Rectal smooth muscle tissue (tissue), 1 donor: ENCODE measurements around the gene ARHGAP28.

ENCODE experiments used
- H3K27ac ChIP-seq: one replicate; pipeline ENCODE4 v1.7.0; 2013; ENCODE audit warnings: low read depth, low read length, inconsistent platforms
- H3K27me3 ChIP-seq: one replicate; pipeline ENCODE4 v1.7.0; 2013; ENCODE audit warnings: low read length; ENCODE audit not compliant: control insufficient read depth, insufficient read depth
- H3K36me3 ChIP-seq: one replicate; pipeline ENCODE4 v1.7.0; 2013; ENCODE audit warnings: low read length; ENCODE audit not compliant: control insufficient read depth, insufficient read depth
- H3K4me1 ChIP-seq: one replicate; pipeline ENCODE4 v1.7.0; 2013; ENCODE audit warnings: low read length; ENCODE audit not compliant: control insufficient read depth, insufficient read depth
- H3K4me3 ChIP-seq: one replicate; pipeline ENCODE4 v1.7.0; 2013; ENCODE audit warnings: low read length
- H3K9ac ChIP-seq: one replicate; pipeline ENCODE4 v1.7.0; 2013; ENCODE audit warnings: low read length

ARHGAP28 gene

DNA sequence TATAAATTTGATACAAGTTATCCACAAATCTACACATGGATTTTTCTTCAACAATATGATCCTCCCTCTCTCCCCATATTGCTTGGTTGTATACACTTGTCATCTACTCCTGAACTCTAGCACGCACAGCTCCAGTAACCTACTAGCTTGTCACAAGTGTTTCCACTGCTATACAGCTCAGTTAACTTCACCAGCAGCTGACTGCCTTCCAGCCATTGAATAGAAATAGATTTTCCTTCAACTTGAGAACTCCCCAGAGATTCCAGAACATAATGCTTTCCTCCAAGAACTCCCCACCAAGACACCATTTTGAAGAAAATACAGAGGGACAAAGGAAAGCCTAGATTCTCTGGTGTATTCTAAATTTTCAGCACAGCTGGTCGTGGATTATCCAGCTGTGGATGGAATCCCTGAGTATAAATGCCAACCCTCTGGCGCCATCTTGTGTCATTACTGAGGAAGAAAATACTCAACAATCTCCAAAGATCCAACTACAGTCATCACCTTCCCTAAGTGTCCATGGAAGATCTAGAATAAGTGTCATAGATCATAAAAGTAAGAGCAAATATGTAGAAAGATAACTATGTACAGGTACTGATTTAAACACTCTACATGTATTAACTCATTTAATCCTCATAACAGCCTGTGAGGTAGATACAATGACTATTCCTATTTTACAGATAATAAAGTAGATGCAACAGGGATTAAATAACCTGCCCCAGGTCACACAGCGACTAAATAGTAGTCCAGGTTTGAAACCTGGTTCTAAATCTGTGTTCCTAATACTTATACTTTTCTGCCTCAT lies 156.7 kb downstream of the ARHGAP28 start:
- Histone ChIP-seq H3K4me1 (no peaks in the 10 kb centered on the region), H3K27ac (no peak overlapping the region), H3K36me3 (no peaks in the 10 kb centered on the region), H3K27me3 (no peaks in the 10 kb centered on the region), H3K4me3 (no peak overlapping the region), H3K9ac (no peak overlapping the region)

DNA sequence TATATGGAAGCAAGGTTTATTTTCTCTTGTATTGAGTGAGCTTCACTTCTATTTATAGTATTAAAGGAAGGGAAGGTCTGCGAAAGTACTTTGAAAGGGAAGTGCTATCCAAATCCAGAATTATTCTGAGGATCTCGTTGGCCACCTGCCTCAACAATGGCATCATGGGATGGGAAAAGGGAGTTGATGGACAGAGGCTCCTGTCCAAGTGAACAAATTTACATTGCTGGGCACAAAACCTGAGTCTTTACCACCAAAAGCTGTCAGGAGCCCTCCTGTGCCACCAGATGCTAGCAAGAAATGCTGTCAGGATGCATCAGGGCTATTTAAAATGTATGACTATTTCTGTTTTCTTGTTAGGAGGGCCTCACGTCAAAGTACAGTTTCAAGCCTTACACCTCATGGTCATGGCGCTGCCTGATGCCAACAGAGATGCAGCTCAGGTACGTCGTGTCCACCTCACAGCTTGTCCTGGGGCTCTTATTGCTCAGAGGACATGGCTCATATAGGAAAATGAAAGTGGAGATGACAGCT lies 157.3 kb downstream of the ARHGAP28 start:
- H3K4me1 ChIP-seq = no peaks in the 10 kb centered on the region
- no peak overlapping the region for H3K9ac ChIP-seq
- H3K27ac ChIP-seq = no peak overlapping the region
- no peaks in the 10 kb centered on the region for H3K27me3 ChIP-seq
- no peak overlapping the region for H3K4me3 ChIP-seq
- H3K36me3 ChIP-seq = no peaks in the 10 kb centered on the region

DNA sequence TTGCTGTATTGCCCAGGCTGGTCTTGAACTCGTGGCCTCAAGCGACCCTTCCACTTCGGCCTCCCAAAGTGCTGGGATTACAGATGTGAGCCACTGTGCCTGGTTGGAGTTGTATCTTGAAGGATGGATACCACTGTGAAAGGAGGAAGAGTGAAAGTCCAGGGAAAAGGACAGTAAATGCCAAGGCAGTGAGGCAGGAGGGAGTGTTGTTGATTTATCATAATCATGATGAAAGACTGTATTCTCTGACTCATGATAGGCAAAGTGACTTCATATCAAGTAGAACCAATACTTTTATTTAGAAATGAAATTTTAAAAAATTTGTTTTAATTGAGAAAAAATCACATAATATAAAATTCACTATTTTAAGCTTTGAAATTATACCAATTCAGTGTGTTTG lies 162.3 kb downstream of the ARHGAP28 start:
- Histone ChIP-seq H3K36me3 (no peaks in the 10 kb centered on the region), H3K9ac (no peak overlapping the region), H3K4me1 (no peaks in the 10 kb centered on the region), H3K27me3 (no peaks in the 10 kb centered on the region), H3K4me3 (no peak overlapping the region), H3K27ac (no peak overlapping the region)

DNA sequence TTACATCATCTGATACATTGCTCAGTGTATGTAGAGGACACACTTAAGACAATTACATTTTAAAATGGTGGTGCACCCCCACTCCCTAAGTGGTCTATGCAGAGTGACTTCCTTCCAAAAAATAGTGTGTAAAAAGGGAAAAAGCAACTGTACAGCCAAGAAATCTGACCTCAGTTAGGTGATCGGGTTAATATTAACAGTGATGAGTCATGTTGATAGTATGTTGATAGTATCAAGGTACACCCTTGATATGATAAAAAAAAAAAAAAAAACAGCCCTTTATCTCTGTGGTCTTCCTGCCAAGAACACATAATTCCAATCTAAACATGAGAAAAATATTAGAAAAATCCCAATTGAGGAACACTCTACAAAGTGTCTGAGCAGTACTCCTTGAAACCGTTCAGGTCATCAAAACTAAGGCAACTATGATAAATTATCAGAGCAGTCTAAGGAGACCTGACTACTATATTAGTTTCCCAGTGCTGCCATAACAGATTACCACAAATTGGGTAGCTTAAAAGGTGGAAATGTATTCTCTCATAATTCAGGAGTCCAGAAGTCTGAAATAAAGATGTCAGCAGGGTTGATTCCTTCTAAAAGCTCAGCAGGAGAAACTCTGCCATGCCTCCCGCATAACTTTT lies 171.9 kb downstream of the ARHGAP28 start:
- H3K9ac ChIP-seq = no peak overlapping the region
- H3K4me3 ChIP-seq = no peak overlapping the region
- H3K27me3 ChIP-seq = no peaks in the 10 kb centered on the region
- H3K4me1 ChIP-seq = no peaks in the 10 kb centered on the region
- H3K36me3 ChIP-seq = no peaks in the 10 kb centered on the region
- no peak overlapping the region for H3K27ac ChIP-seq

DNA sequence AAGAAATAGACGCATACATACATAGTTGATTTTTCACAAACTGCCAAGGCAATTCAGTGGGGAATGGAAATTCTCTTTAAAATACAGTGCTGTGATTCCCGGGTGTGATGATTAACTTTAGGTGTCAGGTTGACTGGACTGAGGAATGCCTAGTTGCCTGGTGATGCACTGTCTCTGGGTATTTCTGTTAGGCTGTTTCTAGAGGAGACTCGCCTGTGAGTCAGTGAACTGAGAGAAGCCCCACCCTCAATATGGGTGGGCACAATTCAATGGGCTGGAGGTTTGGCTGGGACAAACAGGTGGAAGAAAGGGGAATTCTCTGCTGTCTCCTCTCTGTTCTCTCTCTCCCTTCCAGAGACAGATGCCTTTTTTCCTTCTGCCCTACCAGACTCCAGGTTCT lies 187.6 kb downstream of the ARHGAP28 start:
- no peaks in the 10 kb centered on the region for H3K36me3 ChIP-seq
- H3K4me1 ChIP-seq = no peaks in the 10 kb centered on the region
- no peak overlapping the region for H3K4me3 ChIP-seq
- no peak overlapping the region for H3K27ac ChIP-seq
- H3K27me3 ChIP-seq = no peaks in the 10 kb centered on the region
- no peak overlapping the region for H3K9ac ChIP-seq

DNA sequence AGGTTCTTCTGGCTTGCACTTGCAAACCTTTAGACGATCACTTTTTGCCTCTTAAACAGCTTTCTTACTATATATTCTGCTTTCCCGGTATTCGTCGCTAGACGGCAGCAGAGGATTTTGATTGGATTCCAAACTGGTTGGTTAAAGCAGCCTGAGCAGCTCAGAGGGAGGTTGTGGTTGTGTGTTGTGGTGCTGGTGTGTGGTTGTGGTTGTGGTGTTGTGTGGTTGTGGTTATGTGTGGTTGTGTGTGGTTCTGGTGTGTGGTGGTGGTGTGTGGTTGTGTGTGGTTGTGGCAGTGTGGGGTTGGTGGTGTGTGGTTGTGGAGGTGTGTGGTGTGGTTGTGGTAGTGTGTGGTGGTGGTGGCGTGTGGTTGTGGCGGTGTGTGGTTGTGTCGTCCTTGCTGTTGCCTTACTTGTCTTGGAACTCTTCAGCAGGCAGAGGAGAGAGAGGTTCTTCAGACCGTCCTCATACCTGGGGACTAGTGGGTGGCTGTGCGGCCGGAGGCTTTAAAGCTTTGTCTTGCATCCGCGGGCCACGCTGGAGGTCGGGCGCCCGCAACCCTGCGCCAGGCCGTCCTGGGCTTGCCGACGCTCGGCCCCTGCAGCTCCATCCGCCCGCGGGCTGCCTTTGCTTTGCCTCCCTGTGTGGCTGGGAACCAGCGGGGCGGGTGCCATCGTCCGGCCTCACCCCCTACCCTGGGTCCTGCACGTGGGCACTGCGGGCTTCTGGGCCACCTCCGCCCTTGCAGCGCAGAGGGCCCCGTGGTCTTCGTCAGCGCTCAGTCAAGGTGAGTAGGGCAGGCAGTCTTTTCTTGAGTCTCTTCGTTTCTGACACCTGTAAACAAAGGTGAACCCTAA lies 190.8 kb downstream of the ARHGAP28 start:
- no peak overlapping the region for H3K27ac ChIP-seq
- H3K4me3 ChIP-seq = no peak overlapping the region
- H3K9ac ChIP-seq = no peak overlapping the region
- H3K4me1 ChIP-seq = no peaks in the 10 kb centered on the region
- H3K27me3 ChIP-seq = no peaks in the 10 kb centered on the region
- H3K36me3 ChIP-seq = no peaks in the 10 kb centered on the region

DNA sequence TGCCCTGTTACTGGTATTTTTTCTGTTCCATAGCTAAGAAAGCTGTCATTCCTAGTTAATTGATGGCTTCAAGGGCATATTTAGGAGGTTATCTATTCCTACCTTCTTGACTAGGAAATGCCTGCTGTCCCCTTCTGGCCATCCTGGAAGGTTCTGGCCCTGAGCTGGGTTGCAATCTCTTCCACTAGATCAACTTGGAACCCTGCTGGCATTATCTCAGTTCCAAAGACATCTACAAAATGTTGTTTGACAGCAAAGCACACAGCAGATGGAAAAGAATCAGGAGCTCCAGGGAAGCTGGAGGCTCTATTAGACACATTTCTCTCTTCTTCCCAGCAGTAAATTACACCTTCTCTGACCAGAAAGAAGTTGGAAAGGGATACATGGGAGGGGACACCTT lies 192.1 kb downstream of the ARHGAP28 start:
- H3K9ac ChIP-seq = no peak overlapping the region
- H3K27ac ChIP-seq = no peak overlapping the region
- no peaks in the 10 kb centered on the region for H3K4me1 ChIP-seq
- no peak overlapping the region for H3K4me3 ChIP-seq
- no peaks in the 10 kb centered on the region for H3K27me3 ChIP-seq
- no peaks in the 10 kb centered on the region for H3K36me3 ChIP-seq

DNA sequence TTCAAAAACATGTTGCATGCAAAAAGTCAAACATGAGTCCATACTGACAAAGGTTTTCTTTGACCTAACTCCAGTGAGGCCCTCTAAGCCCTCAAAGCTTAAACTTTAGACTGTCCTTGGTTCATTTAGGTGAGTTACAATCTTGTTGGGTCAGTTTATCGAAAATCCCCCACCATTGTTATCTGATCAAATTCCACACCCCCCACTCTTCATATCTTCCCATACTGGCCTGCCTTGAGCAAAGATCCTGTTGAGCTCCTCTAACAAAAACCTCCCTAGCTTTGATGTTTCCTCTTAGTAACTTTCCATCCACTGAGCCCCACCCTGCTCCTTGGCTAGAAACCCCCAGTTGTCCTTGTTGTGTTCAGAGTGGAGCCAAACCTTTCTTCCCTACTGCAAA lies 193.7 kb downstream of the ARHGAP28 start:
- Histone ChIP-seq H3K9ac (no peak overlapping the region), H3K27me3 (no peaks in the 10 kb centered on the region), H3K36me3 (no peaks in the 10 kb centered on the region), H3K27ac (no peak overlapping the region), H3K4me3 (no peak overlapping the region), H3K4me1 (no peaks in the 10 kb centered on the region)

DNA sequence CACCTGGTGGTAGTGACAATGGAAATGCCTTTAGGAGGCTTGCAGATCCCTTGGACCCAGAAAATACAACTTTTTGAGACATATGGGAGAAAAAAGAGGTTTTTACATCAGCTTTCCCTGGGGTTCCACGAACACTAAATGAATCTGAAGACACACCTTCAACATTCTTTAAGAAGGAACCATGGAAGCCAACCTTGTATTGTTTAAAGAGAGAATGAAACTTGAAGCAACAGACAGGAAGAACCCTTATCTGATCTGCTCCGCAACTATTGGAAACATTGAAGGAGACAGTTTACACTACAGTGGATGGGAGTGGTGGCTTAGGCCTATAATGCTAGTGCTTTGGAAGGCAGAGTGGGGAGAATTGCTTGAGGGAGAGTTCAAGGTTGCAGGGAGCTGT lies 197.6 kb downstream of the ARHGAP28 start:
- Histone ChIP-seq H3K9ac (no peak overlapping the region), H3K4me3 (no peak overlapping the region), H3K4me1 (no peaks in the 10 kb centered on the region), H3K27me3 (no peaks in the 10 kb centered on the region), H3K27ac (no peak overlapping the region), H3K36me3 (no peaks in the 10 kb centered on the region)

DNA sequence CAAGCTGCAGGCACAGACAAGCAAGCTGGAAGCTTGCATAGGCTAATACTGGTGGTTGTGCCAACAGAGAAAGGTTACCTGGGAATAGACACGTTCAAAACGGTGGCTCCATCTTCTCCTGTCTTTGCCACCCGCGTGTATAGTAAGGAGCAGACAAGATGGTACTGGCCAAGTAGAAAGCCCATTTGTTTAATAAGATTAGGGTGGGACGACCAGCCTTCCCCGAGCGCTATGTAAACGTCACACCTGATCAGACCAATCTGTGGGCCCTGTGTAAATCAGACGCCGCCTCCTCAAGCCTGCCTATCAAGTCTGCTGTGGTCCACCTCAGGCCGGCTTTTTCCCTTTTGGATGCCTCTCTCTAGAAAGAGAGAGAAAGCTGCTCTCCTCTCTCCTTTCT lies 198.8 kb downstream of the ARHGAP28 start:
- Histone ChIP-seq H3K36me3 (no peaks in the 10 kb centered on the region), H3K27ac (no peak overlapping the region), H3K4me1 (no peaks in the 10 kb centered on the region), H3K27me3 (no peaks in the 10 kb centered on the region), H3K9ac (no peak overlapping the region), H3K4me3 (no peak overlapping the region)

DNA sequence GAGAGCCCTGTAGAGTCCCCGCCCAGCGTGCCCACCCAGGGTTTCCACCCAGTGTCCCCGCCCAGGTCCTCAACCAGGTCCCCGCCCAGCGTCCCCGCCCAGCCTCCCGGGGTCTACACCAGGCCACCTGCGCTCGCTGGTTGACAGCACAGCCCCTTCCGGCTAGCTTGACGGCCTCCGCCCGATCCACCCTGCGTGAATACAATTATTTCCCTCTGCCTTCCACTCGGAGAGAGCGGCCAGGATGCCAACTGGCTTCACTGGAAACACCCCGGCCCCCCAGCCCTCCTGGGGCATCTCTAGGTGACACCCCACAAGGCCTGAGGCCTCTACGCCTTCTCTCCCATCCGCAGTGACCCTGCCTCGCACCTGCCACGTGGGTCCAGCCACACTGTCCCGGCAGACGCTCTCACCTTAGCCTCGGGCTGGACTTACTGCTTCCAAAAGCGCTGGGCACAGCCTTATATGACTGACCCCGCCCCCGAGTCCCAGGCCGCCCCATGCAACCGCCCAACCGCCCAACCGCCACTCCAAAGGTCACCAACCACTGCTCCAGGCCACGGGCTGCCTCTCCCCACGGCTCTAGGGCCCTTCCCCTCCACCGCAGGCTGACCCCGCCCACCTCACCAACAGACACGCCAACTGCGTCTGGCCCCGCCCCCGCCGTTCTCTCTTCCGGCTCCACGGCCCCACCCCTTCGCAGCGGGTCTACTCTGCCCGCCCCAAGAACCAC lies 200.0 kb downstream of the ARHGAP28 start:
- Histone ChIP-seq H3K36me3 (no peaks in the 10 kb centered on the region), H3K4me1 (no peaks in the 10 kb centered on the region), H3K27me3 (no peaks in the 10 kb centered on the region), H3K27ac (no peak overlapping the region), H3K4me3 (no peak overlapping the region), H3K9ac (no peak overlapping the region)

DNA sequence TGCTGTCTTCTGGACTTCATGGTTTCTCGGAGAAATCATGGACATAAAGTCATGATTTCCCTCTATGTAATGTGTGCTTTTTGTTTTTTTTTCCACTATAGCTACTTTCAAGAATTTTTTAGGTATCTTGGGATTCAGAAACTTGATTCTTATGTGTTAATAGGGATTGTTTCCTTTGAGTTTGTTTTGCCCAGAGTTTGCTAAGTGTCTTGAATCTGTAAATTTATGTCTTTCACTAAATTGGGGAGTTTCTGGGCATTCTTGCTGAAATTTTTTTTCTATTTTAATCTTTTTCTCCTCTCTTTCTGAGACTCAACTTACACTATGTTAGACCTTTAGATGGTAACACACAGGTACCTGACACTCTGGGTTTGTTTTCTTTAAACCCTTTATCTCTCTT lies 205.3 kb downstream of the ARHGAP28 start:
- Histone ChIP-seq H3K4me3 (no peak overlapping the region), H3K36me3 (no peaks in the 10 kb centered on the region), H3K27ac (no peak overlapping the region), H3K4me1 (no peaks in the 10 kb centered on the region), H3K27me3 (no peaks in the 10 kb centered on the region), H3K9ac (no peak overlapping the region)
